Measurements from ENCODE around the gene ANGPTL8. TPM values are rescaled to one million over a fixed set of nuclear protein-coding genes. Genes with fewer than 3 reads are reported as not detected.

The ANGPTL8 gene
- total and polyA plus RNA-seq, 2 experiments from 2014 or later: not detected

DNA sequence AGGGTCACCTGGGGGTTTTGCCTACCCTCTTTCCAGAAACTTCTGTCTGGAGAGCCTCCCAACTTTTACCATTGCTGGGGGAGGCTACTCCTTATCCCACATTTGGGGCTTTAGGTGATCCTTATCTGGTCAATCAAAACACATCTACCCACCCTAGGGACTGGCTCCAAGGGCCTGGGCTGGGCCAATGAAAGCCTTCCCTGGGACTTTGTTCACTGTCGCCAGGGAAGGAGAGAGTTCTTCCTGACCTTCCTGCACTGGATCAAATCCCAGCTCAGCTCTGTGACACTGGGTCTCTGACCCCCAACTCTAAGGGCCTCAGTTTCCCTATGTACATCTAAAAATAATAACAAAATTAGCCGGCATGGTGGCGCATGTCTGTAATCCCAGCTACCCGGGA is 11.8 kb downstream of the ANGPTL8 start:
- Histone ChIP-seq H3K79me2 (replicated peaks; ENCODE audit: insufficient read depth) (no peaks in the 10 kb centered on the region), H3K27me3 (ENCODE audit: insufficient read depth) (no peaks in the 10 kb centered on the region), H2AFZ (no peak overlapping the region), H3K36me3 (ENCODE audit: insufficient read depth) (peaks cover 6% of the 10 kb centered on the region; the same call in 1 of the 2 replicates), H4K20me1 (replicated peaks; ENCODE audit: insufficient read depth) (no peaks in the 10 kb centered on the region; the same call in none of the 2 replicates), H3K4me1 (ENCODE audit: insufficient read depth) (no peaks in the 10 kb centered on the region), H3F3A (replicated peaks; ENCODE audit: low read depth) (0 out of 2 replicates have a peak, but pooled peaks cover 3% of the 10 kb centered on the region), H3K4me3 (no peak overlapping the region), H3K27ac (ENCODE audit: low read depth) (no peak overlapping the region), H3K9me2 (ENCODE audit: insufficient read depth) (no peaks in the 10 kb centered on the region), H3K4me2 (no peak overlapping the region)
- Mint-ChIP-seq H3K36me3 (ENCODE audit: low read depth) (peaks cover 37% of the 10 kb centered on the region), H3K4me1 (no peaks in the 10 kb centered on the region), H3K27me3 (ENCODE audit: insufficient read depth, low read depth, poor library complexity) (peaks cover 7% of the 10 kb centered on the region), H3K4me3 (no peak overlapping the region), H3K27ac (no peak overlapping the region), H3K9me3 (no peaks in the 10 kb centered on the region)
- no peak for DNase-seq (ENCODE audit: low spot score)
- TF ChIP-seq, protein P1, sequence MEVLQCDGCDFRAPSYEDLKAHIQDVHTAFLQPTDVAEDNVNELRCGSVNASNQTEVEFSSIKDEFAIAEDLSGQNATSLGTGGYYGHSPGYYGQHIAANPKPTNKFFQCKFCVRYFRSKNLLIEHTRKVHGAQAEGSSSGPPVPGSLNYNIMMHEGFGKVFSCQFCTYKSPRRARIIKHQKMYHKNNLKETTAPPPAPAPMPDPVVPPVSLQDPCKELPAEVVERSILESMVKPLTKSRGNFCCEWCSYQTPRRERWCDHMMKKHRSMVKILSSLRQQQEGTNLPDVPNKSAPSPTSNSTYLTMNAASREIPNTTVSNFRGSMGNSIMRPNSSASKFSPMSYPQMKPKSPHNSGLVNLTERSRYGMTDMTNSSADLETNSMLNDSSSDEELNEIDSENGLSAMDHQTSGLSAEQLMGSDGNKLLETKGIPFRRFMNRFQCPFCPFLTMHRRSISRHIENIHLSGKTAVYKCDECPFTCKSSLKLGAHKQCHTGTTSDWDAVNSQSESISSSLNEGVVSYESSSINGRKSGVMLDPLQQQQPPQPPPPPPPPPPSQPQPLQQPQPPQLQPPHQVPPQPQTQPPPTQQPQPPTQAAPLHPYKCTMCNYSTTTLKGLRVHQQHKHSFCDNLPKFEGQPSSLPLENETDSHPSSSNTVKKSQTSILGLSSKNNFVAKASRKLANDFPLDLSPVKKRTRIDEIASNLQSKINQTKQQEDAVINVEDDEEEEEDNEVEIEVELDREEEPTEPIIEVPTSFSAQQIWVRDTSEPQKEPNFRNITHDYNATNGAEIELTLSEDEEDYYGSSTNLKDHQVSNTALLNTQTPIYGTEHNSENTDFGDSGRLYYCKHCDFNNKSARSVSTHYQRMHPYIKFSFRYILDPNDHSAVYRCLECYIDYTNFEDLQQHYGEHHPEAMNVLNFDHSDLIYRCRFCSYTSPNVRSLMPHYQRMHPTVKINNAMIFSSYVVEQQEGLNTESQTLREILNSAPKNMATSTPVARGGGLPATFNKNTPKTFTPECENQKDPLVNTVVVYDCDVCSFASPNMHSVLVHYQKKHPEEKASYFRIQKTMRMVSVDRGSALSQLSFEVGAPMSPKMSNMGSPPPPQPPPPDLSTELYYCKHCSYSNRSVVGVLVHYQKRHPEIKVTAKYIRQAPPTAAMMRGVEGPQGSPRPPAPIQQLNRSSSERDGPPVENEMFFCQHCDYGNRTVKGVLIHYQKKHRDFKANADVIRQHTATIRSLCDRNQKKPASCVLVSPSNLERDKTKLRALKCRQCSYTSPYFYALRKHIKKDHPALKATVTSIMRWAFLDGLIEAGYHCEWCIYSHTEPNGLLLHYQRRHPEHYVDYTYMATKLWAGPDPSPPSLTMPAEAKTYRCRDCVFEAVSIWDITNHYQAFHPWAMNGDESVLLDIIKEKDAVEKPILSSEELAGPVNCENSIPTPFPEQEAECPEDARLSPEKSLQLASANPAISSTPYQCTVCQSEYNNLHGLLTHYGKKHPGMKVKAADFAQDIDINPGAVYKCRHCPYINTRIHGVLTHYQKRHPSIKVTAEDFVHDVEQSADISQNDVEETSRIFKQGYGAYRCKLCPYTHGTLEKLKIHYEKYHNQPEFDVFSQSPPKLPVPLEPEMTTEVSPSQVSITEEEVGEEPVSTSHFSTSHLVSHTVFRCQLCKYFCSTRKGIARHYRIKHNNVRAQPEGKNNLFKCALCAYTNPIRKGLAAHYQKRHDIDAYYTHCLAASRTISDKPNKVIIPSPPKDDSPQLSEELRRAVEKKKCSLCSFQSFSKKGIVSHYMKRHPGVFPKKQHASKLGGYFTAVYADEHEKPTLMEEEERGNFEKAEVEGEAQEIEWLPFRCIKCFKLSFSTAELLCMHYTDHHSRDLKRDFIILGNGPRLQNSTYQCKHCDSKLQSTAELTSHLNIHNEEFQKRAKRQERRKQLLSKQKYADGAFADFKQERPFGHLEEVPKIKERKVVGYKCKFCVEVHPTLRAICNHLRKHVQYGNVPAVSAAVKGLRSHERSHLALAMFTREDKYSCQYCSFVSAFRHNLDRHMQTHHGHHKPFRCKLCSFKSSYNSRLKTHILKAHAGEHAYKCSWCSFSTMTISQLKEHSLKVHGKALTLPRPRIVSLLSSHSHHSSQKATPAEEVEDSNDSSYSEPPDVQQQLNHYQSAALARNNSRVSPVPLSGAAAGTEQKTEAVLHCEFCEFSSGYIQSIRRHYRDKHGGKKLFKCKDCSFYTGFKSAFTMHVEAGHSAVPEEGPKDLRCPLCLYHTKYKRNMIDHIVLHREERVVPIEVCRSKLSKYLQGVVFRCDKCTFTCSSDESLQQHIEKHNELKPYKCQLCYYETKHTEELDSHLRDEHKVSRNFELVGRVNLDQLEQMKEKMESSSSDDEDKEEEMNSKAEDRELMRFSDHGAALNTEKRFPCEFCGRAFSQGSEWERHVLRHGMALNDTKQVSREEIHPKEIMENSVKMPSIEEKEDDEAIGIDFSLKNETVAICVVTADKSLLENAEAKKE (CRISPR knock-in tag; IDR thresholded peaks at IDR 0.05): no peak
- TF ChIP-seq, protein P2, sequence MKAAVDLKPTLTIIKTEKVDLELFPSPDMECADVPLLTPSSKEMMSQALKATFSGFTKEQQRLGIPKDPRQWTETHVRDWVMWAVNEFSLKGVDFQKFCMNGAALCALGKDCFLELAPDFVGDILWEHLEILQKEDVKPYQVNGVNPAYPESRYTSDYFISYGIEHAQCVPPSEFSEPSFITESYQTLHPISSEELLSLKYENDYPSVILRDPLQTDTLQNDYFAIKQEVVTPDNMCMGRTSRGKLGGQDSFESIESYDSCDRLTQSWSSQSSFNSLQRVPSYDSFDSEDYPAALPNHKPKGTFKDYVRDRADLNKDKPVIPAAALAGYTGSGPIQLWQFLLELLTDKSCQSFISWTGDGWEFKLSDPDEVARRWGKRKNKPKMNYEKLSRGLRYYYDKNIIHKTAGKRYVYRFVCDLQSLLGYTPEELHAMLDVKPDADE (IDR thresholded peaks at IDR 0.05): no peak
- no peak for TF ChIP-seq POLR2AphosphoS5 (IDR thresholded peaks at IDR 0.05; ENCODE audit: low read depth)
- TF ChIP-seq EZH2 (IDR thresholded peaks at IDR 0.05; ENCODE audit: low read depth, unreplicated experiment): no peak
- no peak for TF ChIP-seq EZH2phosphoT487 (IDR thresholded peaks at IDR 0.05; ENCODE audit: unreplicated experiment)
- no peak for TF ChIP-seq NANOG (IDR thresholded peaks at IDR 0.05; ENCODE audit: borderline replicate concordance)
- no peak for ATAC-seq
